Muscle of back (tissue), 11 donors: ENCODE results near the gene PROX1. TPM values are rescaled to one million over a fixed set of nuclear protein-coding genes. Genes with fewer than 3 reads are reported as not detected.
"Not testable (repeated sequence)": the region's sequence is repeated elsewhere in the genome, so short reads cannot be mapped to it uniquely, and the experiment has no call there.

Experiments
- DNase-seq, 3 donors: peaks; one replicate each; pipeline versions ENCODE4 v3.0.0 to v3.0.0-alpha.2; 2013
- polyA plus RNA-seq, 10 donors: library from polyadenylated mRNA; unstranded; fragments of 120-200 nt; gene quantifications; one replicate each; pipeline ENCODE4 v1.2.1, GENCODE V29; 2013; ENCODE audit not compliant: insufficient read length in 10 of 10

The PROX1 gene
- polyA plus RNA-seq, 10 donors, result 9.4 to 14.4 (median 11.3) TPM

- DNase-seq, result no peak
These were observed 79.6 kb downstream of the PROX1 start for GRCh38 chr1:214067397-214067796.

GRCh38 chr1:214067853-214068703, 80.3 kb downstream of the PROX1 start:
- DNase-seq, result no peak

GRCh38 chr1:214068979-214069378, 81.2 kb downstream of the PROX1 start:
- DNase-seq, result no peak

- no peak for DNase-seq
These were observed 83.7 kb downstream of the PROX1 start for GRCh38 chr1:214071469-214071868.

GRCh38 chr1:214072426-214073157, 84.8 kb downstream of the PROX1 start:
- no peak for DNase-seq

GRCh38 chr1:214074477-214074876, 86.7 kb downstream of the PROX1 start:
- DNase-seq, result no peak

GRCh38 chr1:214075305-214075998, 87.7 kb downstream of the PROX1 start:
- no peak for DNase-seq

- DNase-seq, result peak in 1 of 3 donors; percentile 29
These were observed 88.4 kb downstream of the PROX1 start for GRCh38 chr1:214075999-214076707.

GRCh38 chr1:214076708-214077065, 88.9 kb downstream of the PROX1 start:
- DNase-seq, result peak; percentile 22 to 56 (median 38)

GRCh38 chr1:214078950-214079349, 91.2 kb downstream of the PROX1 start:
- DNase-seq, result no peak

GRCh38 chr1:214085325-214085724, 97.6 kb downstream of the PROX1 start:
- no peak for DNase-seq

- no peak for DNase-seq
These were observed 99.2 kb downstream of the PROX1 start for GRCh38 chr1:214086945-214087344.

- not testable (repeated sequence) for DNase-seq
These were observed 101.2 kb downstream of the PROX1 start for GRCh38 chr1:214089003-214089402.
